Fibroblast of skin of right biceps (primary cell): Measurements from ENCODE around the gene FAF1.
"Not testable (repeated sequence)": the region's sequence is repeated elsewhere in the genome, so short reads cannot be mapped to it uniquely, and the experiment has no call there.

ENCODE experiments used
- DNase-seq: peaks from one replicate; pipeline ENCODE4 v3.0.0-alpha.2; 2013

Gene FAF1

DNA sequence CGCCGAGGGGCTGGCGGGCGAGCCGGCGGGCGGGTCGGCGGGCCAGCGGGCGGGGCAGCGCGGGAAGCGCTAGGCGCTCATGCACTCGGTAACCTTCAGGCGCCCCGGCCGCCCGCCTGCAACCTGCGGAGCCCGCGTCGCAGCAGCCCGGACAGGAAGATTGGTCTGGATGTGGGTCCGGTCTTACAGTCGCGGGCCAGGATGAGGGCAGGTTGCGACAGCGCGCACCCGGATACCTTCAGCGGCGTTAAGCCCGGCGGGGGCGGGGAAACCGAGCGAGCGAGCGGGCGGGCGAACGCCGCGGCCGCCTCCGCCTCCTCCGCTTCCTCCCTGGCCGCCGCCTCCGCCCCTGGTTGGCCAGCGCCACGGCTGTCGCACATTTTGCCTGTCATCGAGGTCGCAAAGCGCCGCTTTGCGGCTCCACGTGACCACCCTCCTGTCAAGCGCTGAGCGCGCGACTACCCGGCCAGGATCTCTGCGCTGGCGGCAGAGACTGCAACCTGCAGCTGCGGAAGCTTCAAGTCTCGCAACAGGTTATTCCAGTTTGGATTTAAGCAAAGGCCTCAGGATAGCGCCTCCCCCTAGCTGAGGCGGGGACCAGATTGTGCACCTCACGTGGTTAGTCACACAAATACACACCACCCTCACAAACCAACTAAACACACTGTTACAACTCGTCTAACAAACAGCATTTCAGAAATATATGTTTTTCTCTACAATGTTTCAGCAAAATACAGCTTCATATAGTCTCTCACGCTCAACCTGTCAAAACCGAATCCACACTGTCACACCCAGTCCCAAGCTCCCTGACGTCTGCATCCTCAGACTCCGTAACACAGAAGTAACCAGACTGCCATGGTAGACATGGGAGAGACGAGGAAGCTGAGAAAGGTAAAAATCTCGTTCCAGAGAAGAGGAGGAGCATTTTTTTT lies at the start of gene FAF1:
TSS of gene FAF1 (minus strand) at position 355 of the 932 bp plus-strand sequence. CDS start 456 bp downstream, outside the sequence.
- peak; percentile 96 for DNase-seq

DNA sequence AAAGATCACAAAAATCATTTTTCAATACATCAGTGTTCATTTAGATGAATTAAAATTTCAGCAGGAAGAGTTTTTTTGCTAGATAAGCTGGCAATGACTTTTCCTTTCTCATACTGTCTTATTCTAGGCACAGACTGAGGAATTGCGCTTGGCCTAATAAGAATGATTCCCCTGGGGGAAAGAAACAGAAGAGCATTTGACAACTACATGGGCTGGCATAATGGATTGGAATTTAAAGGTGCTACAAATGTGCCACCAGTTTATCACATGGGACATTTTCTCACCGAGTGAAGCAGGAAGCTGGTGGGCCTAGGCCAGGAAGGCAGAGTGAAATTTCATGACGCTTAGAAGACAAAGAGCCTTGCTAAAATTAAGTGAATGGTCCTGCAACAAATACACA lies 49.3 kb upstream of the FAF1 start:
- DNase-seq: no peak

- not testable (repeated sequence) for DNase-seq
These were observed 45.5 kb upstream of the FAF1 start for GRCh38 chr1:51005549-51005948.

- DNase-seq: no peak
These were observed 42.4 kb upstream of the FAF1 start for GRCh38 chr1:51002516-51002915.

DNA sequence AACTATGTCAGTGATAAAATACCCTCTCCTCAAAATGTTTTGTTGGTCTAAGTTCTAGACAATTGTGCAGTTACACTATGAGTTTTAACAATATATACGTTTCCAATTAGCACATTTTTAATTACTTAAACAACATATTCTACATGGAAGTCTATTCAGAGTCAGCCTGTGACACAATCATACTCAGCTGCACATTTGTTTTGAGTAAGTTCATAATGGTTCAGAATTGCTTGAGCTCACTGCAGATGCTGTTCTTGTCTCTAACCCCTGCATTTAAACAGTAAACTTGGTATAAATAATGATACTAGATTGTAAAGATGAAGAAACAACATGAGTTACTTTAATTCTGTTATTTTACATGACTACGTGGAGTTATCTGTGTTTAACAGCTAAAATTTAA lies 40.6 kb upstream of the FAF1 start:
- no peak for DNase-seq

DNA sequence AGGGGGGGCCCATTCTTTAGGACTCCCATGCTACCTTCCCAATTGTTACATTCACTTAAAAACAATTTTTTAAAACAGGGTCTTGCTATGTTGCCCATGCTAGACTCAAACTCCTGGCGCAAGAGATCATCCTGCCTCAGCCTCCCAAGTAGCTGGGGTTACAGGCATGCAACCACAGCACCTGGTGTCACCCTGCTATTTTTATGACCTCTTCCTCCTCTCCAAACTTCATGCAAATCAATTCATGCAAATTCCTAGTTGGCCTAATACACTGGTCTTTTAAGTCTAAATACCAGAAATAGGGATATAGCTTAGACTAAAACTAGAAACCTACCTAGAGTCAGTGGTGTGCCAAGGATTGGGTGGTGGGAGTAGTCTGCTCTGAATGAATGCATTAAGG lies 40.1 kb upstream of the FAF1 start:
- no peak for DNase-seq

DNA sequence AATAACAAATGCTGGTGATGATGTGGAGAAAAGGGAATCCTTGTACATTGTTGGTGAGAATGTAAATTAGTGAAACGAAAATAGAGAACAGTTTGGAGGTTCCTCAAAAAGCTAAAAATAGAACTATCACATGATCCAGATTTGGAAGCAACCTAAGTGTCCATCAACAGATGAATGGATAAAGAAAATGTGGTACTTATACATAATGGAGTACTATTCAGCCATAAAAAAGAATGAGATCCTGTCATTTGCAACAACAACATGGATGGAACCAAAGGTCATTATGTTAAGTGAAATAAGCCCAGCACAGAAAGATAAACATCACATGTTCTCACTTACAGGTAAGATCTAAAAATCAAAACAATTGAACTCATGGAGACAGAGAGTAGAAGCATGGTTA lies 39.3 kb upstream of the FAF1 start:
- not testable (repeated sequence) for DNase-seq

GRCh38 chr1:50996083-50996482 lies 36.0 kb upstream of the FAF1 start:
- DNase-seq: no peak

DNA sequence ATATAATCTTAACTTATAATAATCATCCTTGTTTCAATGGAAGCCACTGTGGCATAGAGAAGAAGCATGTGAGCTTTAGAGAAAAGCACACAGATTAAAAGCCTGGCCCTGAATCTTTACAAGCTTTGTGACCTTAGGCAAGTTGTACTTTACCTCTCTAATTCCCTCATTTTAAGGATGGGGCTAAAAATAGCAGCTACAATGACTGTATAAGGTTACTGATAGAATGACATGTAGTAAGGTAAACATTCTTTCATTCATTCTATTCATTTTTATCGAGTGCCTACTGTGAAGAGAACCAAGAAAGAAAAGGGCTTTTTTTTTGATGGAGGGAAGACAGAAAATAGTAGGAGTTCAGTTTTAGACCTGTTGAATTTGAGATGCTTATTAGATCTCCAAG lies 35.6 kb upstream of the FAF1 start:
- DNase-seq: no peak

GRCh38 chr1:50994997-50995396 lies 34.9 kb upstream of the FAF1 start:
- no peak for DNase-seq

DNA sequence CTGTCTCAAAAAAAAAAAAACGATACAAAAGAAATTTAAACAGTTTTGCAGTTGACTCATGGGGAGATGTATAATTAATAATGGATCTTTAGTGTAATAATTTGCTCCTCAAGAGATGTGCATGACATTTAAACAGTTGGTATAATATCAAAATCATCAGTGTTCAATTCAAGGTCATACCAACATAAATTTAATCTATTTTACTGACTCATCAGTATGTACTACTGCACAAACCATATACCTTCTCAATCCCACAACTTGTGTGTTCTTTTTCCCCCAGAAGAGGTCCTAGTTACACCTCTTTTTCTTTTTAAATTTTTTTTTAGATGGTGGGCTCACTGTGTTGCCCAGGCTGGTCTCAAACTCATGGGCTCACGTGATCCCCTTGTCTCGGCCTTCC lies 33.6 kb upstream of the FAF1 start:
- DNase-seq: no peak

DNA sequence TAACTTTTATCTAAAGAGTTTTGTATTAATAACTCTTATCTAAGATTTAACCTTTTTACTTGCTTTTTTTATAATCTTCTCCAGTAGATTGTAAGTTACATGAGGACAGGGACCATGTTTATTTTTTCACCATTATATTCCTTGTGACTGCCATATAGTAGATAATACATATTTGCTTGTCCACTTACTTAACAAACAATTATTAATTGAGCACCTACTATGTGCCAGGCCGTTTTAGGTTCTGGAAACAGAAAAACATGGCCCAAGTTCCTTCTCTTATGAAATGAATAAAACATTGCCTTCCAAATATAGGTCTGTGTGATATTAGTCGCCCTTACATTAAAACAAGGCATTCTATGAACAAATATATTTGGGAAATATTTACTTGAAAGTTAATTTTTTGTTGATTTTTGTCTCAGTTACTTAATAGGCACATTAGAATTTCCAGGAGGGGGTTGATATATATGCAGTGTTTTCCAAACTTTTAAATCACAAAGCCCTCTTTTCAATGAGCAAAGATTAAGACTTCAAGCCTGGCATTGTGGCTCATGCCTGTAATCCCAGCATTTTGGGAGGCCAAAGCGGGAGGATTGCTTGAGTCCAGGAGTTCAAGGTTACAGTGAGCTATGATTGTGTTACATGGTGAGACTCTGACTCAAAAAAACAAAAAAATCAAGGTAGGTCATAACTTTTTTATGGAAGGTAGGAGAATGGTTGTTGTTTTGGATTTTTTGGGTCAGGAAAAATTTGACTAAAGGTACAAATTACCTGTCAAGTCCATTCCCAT lies 32.7 kb upstream of the FAF1 start:
- DNase-seq: no peak

GRCh38 chr1:50989694-50990093 lies 29.6 kb upstream of the FAF1 start:
- DNase-seq: peak; percentile 27

DNA sequence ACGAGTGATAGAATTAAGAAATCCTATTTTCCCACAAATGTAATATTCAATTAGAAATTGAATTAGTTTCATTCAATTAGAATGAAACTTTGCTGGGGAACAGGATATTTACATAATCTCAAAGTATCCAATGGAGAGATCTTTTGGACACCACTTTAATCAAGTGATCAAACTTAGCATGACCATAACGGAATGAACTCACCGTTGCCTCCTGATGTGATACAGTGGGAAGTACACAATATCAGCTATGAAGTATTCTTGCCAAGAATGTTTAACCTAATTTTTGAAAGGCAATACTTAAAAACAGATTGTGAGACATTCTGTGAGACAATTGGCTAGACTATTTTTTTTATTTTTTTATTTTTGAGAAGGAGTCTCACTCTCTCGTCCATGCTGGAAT lies 26.6 kb upstream of the FAF1 start:
- no peak for DNase-seq

GRCh38 chr1:50985094-50985493 lies 25.0 kb upstream of the FAF1 start:
- DNase-seq: no peak

DNA sequence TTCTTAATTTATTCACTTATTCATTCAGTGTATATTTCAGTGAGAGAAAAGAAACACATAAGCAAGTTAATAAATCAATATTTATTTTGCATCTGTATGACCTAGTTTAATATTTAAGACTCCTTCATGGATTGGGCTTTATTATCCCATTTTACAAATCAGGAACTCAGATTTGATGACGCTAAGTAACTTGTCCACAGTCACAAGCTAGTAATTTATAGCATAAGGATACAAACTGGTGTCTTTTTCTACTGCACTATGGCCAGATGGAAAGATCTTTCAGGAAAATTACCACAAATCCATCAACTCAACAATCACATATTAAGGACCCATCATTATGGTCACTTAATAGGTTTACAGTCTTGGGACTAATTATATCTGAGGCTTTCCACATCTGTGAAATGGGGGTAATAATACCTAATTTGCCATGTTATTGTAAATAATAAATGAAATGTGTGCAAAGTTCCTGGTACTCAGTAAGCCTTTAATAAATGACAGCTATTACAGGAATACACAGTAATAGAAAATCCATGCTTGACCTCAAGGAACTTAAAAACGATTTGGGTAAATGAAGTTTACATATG lies 23.2 kb upstream of the FAF1 start:
- DNase-seq: no peak

DNA sequence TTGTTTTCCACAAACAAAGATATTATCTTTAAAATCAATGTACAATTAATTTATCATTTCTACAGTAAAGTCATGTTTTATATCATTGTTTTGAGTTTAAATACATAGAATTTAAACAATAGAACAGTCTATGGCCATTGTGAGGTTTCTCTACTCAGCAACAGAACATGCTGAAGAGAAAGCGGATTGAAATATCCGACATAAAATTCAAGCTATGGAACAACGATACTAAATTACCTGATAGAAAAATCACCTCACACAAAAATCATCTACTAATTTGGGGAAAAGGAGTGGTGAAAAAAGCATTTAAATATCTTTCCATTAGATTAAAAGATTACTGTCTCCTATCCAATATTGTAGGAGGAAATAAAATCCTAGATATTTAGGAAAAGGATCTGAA lies 22.5 kb upstream of the FAF1 start:
- no peak for DNase-seq

- DNase-seq: no peak
These were observed 21.7 kb upstream of the FAF1 start for GRCh38 chr1:50981741-50982140.

- no peak for DNase-seq
These were observed 20.4 kb upstream of the FAF1 start for GRCh38 chr1:50980505-50980904.

DNA sequence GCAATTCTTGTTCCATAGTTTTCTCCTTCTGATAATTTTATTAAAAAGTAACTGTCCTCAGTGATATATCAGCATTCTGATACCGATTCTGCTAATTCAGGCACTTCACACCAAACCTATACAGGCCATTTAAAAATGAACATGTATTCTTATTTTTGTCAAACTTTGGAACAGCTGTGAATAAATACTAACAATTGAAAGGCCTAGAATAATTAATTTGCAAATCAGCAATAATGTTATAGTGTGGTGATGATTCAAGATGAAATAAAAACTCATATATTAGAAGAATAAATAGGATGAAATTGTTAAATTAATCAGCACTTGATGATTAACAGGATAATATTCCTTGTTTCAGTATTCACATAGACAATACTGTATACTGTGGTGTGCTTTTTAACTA lies 19.9 kb upstream of the FAF1 start:
- no peak for DNase-seq

- DNase-seq: no peak
These were observed 19.1 kb upstream of the FAF1 start for GRCh38 chr1:50978852-50979781.

DNA sequence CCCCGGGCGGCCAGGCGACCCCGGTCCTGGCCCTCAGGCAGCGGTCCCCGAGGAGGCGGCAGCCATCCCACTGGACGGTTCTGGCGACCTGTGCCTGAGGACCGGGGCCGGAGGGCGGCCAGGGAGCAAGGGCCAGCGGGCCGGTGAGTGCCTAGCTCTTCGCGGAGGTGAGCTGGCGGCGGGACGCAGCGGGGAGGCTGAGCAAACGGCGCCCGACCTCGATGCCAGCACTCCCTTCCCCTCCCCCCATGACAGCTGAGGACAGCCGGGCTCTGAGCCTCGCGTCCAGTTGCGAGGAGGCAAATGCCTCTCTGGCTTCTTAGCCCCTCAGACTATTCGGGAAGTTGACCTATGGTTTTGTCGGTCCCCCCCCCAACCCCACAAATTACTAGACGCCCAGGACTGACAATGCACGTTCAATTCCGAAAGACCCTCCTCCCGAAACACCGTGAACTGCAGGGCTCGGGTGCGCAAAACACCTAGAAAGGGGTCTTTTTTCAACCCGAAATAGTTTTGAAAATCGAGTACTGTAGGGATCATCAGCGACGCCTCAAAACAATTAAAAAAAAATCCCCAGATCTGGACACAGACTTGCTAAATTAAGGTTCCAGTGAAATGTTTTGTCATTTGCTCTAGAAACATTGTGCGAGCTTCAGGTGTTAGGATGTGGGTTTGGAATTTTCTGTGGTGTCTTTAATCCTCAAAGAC lies 18.2 kb upstream of the FAF1 start:
- peak; percentile 46 for DNase-seq
